PC-9 (cell line): ENCODE data around the gene TMOD2.

Experiments used
- EZH2 ChIP-seq: fragments of 200-600 bp; sonication (generic); IDR thresholded peaks from 2 replicates; pipeline ENCODE4 v1.8.0; 2017; ENCODE audit warnings: antibody characterized with exemption, low read depth
- TF ChIP-seq, protein P1 (sequence below): fragments of 200-600 bp; sonication (generic); conservative IDR thresholded peaks from 2 replicates; pipeline ENCODE4 v1.6.1; 2017; ENCODE audit warnings: mixed run types, antibody characterized with exemption, mild to moderate bottlenecking, moderate library complexity

- TF ChIP-seq, protein P1, sequence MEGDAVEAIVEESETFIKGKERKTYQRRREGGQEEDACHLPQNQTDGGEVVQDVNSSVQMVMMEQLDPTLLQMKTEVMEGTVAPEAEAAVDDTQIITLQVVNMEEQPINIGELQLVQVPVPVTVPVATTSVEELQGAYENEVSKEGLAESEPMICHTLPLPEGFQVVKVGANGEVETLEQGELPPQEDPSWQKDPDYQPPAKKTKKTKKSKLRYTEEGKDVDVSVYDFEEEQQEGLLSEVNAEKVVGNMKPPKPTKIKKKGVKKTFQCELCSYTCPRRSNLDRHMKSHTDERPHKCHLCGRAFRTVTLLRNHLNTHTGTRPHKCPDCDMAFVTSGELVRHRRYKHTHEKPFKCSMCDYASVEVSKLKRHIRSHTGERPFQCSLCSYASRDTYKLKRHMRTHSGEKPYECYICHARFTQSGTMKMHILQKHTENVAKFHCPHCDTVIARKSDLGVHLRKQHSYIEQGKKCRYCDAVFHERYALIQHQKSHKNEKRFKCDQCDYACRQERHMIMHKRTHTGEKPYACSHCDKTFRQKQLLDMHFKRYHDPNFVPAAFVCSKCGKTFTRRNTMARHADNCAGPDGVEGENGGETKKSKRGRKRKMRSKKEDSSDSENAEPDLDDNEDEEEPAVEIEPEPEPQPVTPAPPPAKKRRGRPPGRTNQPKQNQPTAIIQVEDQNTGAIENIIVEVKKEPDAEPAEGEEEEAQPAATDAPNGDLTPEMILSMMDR = no peak
- no peak for TF ChIP-seq EZH2
Observed at GRCh38 chr15:51774916-51775315, 23.5 kb downstream of the TMOD2 start.
